HG03575 (cell line): Measurements from ENCODE around the gene TRIM24.
A peak's percentile ranks its signal among the peaks of the same experiment; 100 is the strongest.
"Not testable (repeated sequence)": the region's sequence is repeated elsewhere in the genome, so short reads cannot be mapped to it uniquely, and the experiment has no call there.

ENCODE experiments used
- ATAC-seq: cut with Tn5 transposase; IDR thresholded peaks from one replicate; pipeline ENCODE4 v1.9.1; 2021; ENCODE audit not compliant: unreplicated experiment, insufficient number of reproducible peaks, low FRiP score; ENCODE audit errors: extremely low read depth

Gene TRIM24

DNA sequence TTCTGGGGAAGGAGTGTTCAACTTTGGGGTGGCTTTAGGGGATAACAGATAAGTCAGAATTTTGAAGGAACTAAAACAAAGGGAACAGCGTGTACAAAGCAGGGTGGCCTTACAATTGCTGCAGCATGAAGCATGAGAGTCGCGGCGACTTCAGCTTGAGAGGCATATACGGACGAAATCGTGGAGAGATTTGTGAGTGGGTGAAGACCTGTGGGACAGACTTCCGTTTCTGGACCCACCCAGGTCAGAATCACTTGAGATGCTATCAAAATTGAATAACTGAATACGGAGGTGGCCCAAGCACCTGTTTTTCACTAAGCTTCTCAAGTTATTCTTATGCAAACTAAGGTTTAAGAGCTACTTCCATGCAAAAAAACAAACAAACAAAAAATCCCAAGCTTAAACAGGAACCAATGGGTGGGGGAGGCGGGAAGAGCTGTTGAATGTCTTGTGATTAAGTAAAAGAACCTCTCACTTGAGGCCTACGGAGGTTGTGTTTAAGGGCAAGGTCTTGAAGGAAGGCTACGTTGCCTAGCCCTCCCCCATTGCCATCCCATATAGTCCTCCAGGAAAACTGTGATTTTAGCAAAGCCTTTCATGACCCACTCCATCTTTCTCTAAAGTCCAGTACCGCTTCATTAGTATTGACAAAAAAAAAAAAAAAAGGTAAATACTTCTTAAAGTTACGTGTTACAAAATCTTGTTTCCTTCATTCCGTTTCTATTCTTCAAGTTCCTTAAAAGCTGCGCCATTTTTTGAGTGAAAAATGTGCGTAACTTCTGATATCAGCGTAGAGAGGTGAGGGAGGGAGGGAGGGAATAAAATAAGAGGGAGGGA lies 1.3 kb upstream of the TRIM24 start:
- no peak for ATAC-seq

- ATAC-seq = peak; percentile 95
Observed at GRCh38 chr7:138459413-138460175, 465 bp upstream of the TRIM24 start.

- ATAC-seq = peak; percentile 1
Observed at GRCh38 chr7:138460649-138461607, 869 bp downstream of the TRIM24 start.

DNA sequence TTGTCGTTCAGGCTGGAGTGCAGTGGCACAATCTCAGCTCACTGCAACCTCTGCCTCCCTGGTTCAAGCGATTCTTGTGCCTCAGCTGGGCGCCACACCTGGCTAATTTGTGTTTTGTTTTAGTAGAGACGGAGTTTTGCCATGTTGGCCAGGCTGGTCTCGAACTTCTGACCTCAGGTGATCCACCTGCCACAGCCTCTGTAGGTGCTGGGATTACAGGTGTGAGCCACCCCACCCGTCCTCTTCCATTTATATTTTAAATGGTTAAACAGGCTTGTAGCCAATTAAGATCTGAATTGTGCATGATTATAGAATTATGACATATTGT lies 3.2 kb downstream of the TRIM24 start:
- not testable (repeated sequence) for ATAC-seq

DNA sequence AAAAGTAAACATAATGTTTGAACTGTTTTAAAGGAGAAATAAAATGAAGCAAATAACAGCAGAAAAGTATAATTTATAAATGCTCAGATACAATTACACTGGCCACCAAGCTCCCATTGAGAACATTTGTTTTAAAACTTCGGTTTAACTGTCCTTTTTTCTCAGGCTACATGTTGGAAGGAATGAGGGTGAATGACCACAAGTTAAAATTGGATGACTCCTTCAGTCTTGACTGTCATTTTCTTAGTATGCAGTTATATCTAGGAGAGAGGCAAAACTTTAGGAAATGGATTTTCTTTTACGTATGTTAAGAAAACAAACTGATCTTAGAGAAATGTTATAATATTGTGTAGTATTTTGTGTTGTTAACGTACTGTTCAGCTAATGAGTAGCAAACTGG lies 5.0 kb downstream of the TRIM24 start:
- ATAC-seq = no peak

DNA sequence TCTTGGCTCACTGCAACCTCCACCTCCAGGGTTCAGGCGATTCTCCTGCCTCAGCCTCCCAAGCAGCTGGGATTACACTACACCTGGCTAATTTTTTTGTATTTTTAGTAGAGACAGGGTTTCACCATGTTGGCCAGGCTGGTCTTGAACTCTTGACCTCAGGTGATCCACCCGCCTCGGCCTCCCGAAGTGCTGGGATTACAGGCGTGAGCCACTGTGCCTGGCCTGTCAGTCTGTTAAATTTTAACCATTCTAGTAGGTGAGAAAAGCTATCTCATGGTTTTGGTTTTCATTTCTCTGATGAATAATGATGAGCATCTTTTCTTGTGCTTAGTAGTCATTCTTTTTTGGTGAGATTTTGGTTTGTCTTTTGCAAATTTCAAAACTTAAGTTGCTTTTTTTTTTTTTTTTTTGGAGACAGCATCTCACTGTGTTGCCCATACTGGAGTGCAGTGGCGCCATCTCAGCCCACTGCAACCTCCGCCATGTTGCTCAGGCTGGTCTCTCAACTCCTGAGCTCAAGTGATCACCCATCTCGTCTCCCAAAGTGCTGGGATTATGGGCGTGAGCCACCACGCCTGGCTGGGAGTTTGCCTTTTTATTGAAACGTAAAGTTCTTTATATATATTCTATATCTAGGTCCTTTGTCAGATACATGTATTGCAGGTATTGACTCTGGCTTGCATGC lies 6.2 kb downstream of the TRIM24 start:
- not testable (repeated sequence) for ATAC-seq

DNA sequence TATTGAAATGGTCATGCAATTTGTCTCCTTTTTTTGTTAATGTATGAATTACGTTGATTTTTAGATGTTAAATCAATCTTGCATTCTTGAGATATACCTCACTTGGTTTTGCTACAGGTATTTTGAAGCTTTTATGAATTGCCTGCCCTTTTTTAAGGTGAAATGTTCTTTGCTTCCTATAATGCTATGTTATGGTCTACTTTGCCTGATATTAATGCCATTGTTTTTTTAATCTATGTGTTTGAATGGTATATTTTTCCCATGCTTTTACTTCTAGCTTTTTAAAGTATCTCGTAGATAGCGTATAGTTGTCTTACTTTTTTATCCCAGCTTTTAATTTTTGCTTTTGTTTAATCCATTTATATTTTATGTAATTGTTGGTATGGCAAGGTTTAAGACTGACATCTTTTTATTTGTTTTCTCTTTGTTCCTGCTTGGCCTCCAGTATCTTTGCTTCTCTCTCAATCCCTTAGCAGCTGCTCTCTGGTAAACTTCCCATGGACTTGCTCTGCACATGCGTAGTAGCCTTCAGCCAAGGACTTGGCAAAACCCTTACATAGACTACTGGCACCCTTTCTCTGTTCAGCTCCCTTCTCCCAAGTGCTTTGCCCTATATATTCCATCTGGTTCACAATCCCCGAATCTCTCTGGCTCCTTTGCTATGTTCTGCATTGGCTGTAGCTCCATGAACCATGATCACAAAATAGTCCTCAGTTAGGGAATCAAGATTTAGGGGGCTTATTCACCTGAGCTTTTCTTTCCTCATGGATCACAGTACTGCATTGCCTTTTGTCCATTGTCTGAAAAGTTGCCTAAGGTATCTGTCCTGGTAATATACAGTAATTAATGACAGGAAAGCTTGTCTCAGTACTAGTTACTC lies 8.4 kb downstream of the TRIM24 start:
- no peak for ATAC-seq

- no peak for ATAC-seq
Observed at GRCh38 chr7:138470391-138471157, 10.5 kb downstream of the TRIM24 start.

DNA sequence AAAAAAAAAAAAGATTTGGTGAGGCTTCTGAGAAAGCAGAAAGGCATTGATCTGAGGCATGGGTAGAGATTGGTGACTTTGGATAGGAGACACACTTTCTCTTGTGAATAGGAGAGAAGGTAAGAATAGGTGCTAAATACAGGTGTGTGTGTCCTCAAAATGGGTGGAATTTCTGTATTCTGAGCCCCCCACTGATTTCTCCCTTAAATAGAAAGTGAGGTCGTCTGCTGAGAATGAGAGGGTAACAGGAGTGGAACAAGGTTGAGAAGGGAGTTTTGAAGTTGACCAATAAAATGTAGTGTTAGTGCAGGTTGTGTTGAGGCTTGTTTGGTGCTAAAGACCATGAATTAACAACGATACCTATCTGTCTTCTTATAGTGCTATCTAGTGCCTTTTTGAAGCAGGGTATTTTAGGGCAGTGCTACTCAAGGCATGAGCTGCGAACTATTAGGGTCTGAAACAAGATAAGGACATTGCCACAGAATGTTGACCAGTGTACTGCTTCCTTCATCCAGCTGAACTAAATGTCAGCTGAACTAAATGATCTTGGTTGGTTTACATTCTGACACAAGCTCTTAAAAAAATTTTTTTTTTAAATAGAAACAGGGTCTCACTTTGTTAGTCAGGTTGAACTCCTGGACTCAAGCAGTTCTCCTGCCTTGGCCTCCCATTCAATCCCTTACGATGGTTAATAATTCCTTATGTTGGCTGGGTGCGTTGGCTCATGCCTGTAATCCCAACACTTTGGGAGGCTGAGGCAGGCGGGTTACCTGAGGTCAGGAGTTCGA lies 12.4 kb downstream of the TRIM24 start:
- ATAC-seq = no peak

GRCh38 chr7:138475377-138475776 lies 15.3 kb downstream of the TRIM24 start:
- ATAC-seq = no peak

- ATAC-seq = no peak
Observed at GRCh38 chr7:138477081-138477578, 17.1 kb downstream of the TRIM24 start.

- ATAC-seq = no peak
Observed at GRCh38 chr7:138477581-138477980, 17.5 kb downstream of the TRIM24 start.

DNA sequence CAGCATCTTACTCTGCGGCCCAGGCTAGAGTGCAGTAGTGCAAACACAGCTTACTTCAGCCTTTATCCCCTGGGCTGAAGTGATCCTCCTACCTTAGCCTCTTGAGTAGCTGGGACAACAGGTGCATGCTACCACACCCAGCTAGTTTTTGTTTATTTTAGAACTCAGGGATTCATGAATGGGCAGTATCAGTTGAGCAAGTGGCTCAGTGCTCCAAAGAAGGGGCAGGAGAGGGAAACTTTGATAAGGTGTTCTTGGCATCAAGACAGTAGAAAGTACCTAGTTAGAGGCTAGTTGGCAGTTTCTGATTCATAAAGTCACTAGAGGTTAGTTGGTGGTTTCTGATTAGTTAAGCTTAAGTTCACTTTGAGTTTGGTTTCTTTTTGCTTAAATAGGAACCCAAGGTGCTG lies 18.4 kb downstream of the TRIM24 start:
- peak; percentile 35 for ATAC-seq

- ATAC-seq = no peak
Observed at GRCh38 chr7:138480527-138480926, 20.5 kb downstream of the TRIM24 start.

DNA sequence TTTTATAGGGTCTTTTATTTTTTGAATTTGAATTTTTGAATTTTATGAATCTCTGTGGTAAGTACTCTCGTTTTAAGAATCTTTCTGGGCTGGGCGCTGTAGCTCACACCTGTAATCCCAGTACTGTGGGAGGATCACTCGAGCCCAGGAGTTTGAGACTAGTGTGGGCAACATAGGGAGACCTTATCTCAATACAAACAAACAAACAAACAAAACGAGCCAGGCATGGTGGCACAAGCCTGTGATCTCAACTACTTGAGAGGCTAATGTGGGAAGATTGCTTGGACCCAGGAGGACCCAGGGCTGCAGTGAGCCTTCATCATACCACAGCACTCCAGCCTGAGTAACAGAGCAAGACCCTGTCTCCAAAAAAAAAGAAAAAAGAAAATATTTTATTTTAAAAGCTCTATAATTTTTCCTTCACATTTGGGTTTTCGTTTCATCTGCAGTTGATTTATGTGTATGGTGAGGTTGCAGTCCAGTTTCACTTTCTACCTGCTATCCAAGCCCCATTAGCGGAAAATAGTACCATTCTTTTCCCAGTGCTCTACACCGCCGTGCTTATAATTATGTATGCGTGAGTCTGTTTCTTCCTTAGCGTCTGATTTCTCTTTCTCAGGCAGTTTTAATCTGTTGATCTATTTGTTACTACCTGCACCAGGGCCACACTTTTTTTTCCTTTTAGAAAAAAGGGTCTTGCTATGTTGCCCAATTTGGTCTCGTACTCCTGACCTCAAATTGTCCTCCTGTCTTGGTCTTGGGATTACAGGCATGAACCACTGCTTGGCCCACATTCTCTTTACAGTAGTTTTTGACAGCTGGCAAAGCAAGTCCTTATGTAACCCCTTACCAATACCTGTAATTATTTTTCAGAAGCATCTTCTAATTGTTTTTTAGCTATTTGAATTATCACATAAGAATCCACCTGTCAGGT lies 21.7 kb downstream of the TRIM24 start:
- ATAC-seq = no peak
